SK-N-SH treated with all-trans-retinoic acid at 6 μM for 48 hours (cell line): ENCODE measurements around the gene BEST3.

Source experiments
- ATAC-seq: fragments of 200-7000 bp; cut with Tn5 transposase; 3 replicates; pipeline ENCODE4 v1.9.1; 2020; ENCODE audit warnings: mild to moderate bottlenecking, moderate library complexity
- ARNTL ChIP-seq: fragments of 450-650 bp; formaldehyde crosslinking; IDR thresholded peaks from 2 replicates; pipeline ENCODE4 v1.5.0; 2020; ENCODE audit warnings: low read depth, mild to moderate bottlenecking, moderate library complexity, borderline replicate concordance
- BACH2 ChIP-seq: fragments of 250-450 bp; sonication (Bioruptor Pico); IDR thresholded peaks from 2 replicates; pipeline ENCODE4 v1.9.0; 2021; ENCODE audit warnings: mild to moderate bottlenecking, borderline replicate concordance
- CREB5 ChIP-seq: fragments of 250-450 bp; sonication (Bioruptor Pico); IDR thresholded peaks from 2 replicates; pipeline ENCODE4 v1.5.1; 2020; ENCODE audit warnings: low read depth, mild to moderate bottlenecking, moderate library complexity
- CSDC2 ChIP-seq: fragments of 250-450 bp; sonication (Bioruptor Pico); IDR thresholded peaks from 2 replicates; pipeline ENCODE4 v1.5.0; 2020; ENCODE audit warnings: mild to moderate bottlenecking, moderate library complexity
- CSRNP3 ChIP-seq: fragments of 250-450 bp; sonication (Bioruptor Pico); IDR thresholded peaks from 2 replicates; pipeline ENCODE4 v1.5.1; 2021; ENCODE audit warnings: mild to moderate bottlenecking, moderate library complexity
- ESRRG ChIP-seq: fragments of 250-450 bp; sonication (Bioruptor Pico); IDR thresholded peaks from 2 replicates; pipeline ENCODE4 v1.6.1; 2021; ENCODE audit warnings: mild to moderate bottlenecking
- GLIS3 ChIP-seq: fragments of 250-450 bp; sonication (Bioruptor Pico); IDR thresholded peaks from 2 replicates; pipeline ENCODE4 v1.5.0; 2020; ENCODE audit warnings: mild to moderate bottlenecking, moderate library complexity
- ISL1 ChIP-seq: fragments of 250-450 bp; sonication (Bioruptor Pico); IDR thresholded peaks from 2 replicates; pipeline ENCODE4 v2.1.2; 2022; ENCODE audit warnings: mild to moderate bottlenecking, moderate library complexity
- OSR1 ChIP-seq: fragments of 250-450 bp; sonication (Bioruptor Pico); IDR thresholded peaks from 2 replicates; pipeline ENCODE4 v1.8.0; 2022; ENCODE audit warnings: moderate library complexity, mild to moderate bottlenecking, inconsistent platforms
- POU6F1 ChIP-seq: fragments of 250-450 bp; sonication (Bioruptor Pico); IDR thresholded peaks from 2 replicates; pipeline ENCODE4 v1.8.0; 2021; ENCODE audit warnings: low read depth, mild to moderate bottlenecking, moderate library complexity, borderline replicate concordance
- PPARA ChIP-seq: fragments of 250-450 bp; sonication (Bioruptor Pico); IDR thresholded peaks from 2 replicates; pipeline ENCODE4 v1.5.0; 2020; ENCODE audit warnings: mild to moderate bottlenecking, borderline replicate concordance
- RARB ChIP-seq: fragments of 250-450 bp; sonication (Bioruptor Pico); IDR thresholded peaks from 2 replicates; pipeline ENCODE4 v1.8.0; 2021; ENCODE audit warnings: mild to moderate bottlenecking, moderate library complexity
- SNAI2 ChIP-seq: fragments of 250-450 bp; sonication (Bioruptor Pico); IDR thresholded peaks from 2 replicates; pipeline ENCODE4 v1.5.0; 2020; ENCODE audit warnings: mild to moderate bottlenecking, moderate library complexity
- TCF4 ChIP-seq: fragments of 250-450 bp; sonication (Bioruptor Pico); IDR thresholded peaks from 2 replicates; pipeline ENCODE4 v1.8.0; 2021; ENCODE audit warnings: mild to moderate bottlenecking, moderate library complexity, borderline replicate concordance
- TSHZ2 ChIP-seq: fragments of 250-450 bp; sonication (Bioruptor Pico); IDR thresholded peaks from 2 replicates; pipeline ENCODE4 v1.5.0; 2020; ENCODE audit warnings: mild to moderate bottlenecking, moderate library complexity
- ZC3H10 ChIP-seq: fragments of 250-450 bp; sonication (Bioruptor Pico); IDR thresholded peaks from 2 replicates; pipeline ENCODE4 v1.5.1; 2021; ENCODE audit warnings: mild to moderate bottlenecking, moderate library complexity
- ZFP3 ChIP-seq: fragments of 250-450 bp; sonication (Bioruptor Pico); IDR thresholded peaks from 2 replicates; pipeline ENCODE4 v1.5.0; 2020; ENCODE audit warnings: mild to moderate bottlenecking, moderate library complexity
- ZNF70 ChIP-seq: fragments of 450-650 bp; formaldehyde crosslinking; IDR thresholded peaks from 2 replicates; pipeline ENCODE4 v1.5.0; 2020; ENCODE audit warnings: mild to moderate bottlenecking, moderate library complexity
- ZNF8 ChIP-seq: fragments of 450-650 bp; formaldehyde crosslinking; IDR thresholded peaks from 2 replicates; pipeline ENCODE4 v1.5.0; 2020; ENCODE audit warnings: mild to moderate bottlenecking, moderate library complexity

BEST3 gene

GRCh38 chr12:69720750-69721149, 21.6 kb upstream of the BEST3 start:
- TF ChIP-seq TCF4 (CRISPR knock-in tag) (no peak), PPARA (CRISPR knock-in tag) (no peak), ZNF8 (CRISPR knock-in tag) (no peak), RARB (CRISPR knock-in tag) (no peak), OSR1 (CRISPR knock-in tag) (no peak), CSDC2 (CRISPR knock-in tag) (no peak), TSHZ2 (CRISPR knock-in tag) (no peak), ZFP3 (CRISPR knock-in tag) (no peak)
- ATAC-seq: no peak

GRCh38 chr12:69719336-69720316, 20.5 kb upstream of the BEST3 start:
- no peak for TF ChIP-seq GLIS3 (CRISPR knock-in tag)
- TF ChIP-seq ZFP3 (CRISPR knock-in tag): no peak
- no peak for TF ChIP-seq SNAI2 (CRISPR knock-in tag)
- no peak for TF ChIP-seq ARNTL
- TF ChIP-seq ISL1: no peak
- TF ChIP-seq POU6F1 (CRISPR knock-in tag): no peak
- no peak for TF ChIP-seq ZC3H10 (CRISPR knock-in tag)
- TF ChIP-seq CREB5: no peak
- TF ChIP-seq, all 23 proteins: peak for 0
- ATAC-seq: no peak

- TF ChIP-seq CREB5 (peak; percentile 85), OSR1 (CRISPR knock-in tag) (no peak), TSHZ2 (CRISPR knock-in tag) (peak; percentile 42; the same call in 1 of the 2 replicates), GLIS3 (CRISPR knock-in tag) (0 out of 2 replicates have a peak, but pooled peaks have one; percentile 67), ESRRG (0 out of 2 replicates have a peak, but pooled peaks have one; percentile 52), PPARA (CRISPR knock-in tag) (no peak), CSRNP3 (CRISPR knock-in tag) (0 out of 2 replicates have a peak, but pooled peaks have one; percentile 29), ZC3H10 (CRISPR knock-in tag) (no peak), ARNTL (no peak), ZFP3 (CRISPR knock-in tag) (no peak), TCF4 (CRISPR knock-in tag) (peak; percentile 91), SNAI2 (CRISPR knock-in tag) (0 out of 2 replicates have a peak, but pooled peaks have one; percentile 52), ISL1 (peak; percentile 86), ZNF70 (no peak), BACH2 (CRISPR knock-in tag) (no peak), RARB (CRISPR knock-in tag) (no peak)
- ATAC-seq: no peak; the same call in 2 of the 3 replicates
These were observed 15.4 kb upstream of the BEST3 start for GRCh38 chr12:69714542-69714941.
